Suprapubic skin (tissue), 4 donors: ENCODE measurements around the gene ADGRB3.

Source experiments
- EP300 ChIP-seq: sonication (generic); formaldehyde crosslinking; IDR thresholded peaks from one replicate; pipeline ENCODE4 v1.6.1; 2017; ENCODE audit warnings: antibody characterized with exemption
- POLR2A ChIP-seq, 2 donors: fragments of 450-650 bp; IDR thresholded peaks; one replicate each; pipeline ENCODE4 v1.6.1; 2017; ENCODE audit warnings: antibody characterized with exemption in 2 of 2, mild to moderate bottlenecking in 2 of 2, moderate library complexity in 2 of 2
- POLR2AphosphoS5 ChIP-seq, 3 donors: sonication (generic); formaldehyde crosslinking; IDR thresholded peaks; one replicate each; pipeline ENCODE4 v1.6.1; 2017; ENCODE audit warnings: antibody characterized with exemption in 3 of 3
- TF ChIP-seq, protein P1 (sequence below), 2 donors: fragments of 200-600 bp in 1 of 2; fragments of 450-650 bp in 1 of 2; sonication (generic) in 1 of 2; IDR thresholded peaks; one replicate each; pipeline ENCODE4 v1.5.1; 2016 to 2019; ENCODE audit warnings: antibody characterized with exemption in 2 of 2, mild to moderate bottlenecking in 1 of 2, moderate library complexity in 1 of 2

DNA sequence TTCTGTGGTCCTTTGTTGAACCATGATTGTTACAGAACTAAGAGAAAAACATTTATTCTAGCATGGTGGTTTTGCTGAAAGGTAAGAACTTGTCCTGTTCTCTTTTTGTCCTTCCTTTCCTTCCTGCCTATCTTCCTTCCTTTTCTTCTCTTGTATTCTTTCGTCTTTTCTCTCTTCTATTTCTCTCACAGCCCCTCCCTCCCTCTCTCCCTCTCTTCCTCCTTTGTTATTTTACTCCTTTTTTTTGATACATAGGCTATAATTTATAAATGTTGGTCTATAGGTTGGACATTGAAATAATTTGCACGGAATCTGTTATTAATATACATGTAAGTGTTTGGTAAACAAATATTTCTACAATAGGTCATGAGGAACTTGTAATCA, 18.6 kb downstream of the ADGRB3 start:
- TF ChIP-seq, protein P1, sequence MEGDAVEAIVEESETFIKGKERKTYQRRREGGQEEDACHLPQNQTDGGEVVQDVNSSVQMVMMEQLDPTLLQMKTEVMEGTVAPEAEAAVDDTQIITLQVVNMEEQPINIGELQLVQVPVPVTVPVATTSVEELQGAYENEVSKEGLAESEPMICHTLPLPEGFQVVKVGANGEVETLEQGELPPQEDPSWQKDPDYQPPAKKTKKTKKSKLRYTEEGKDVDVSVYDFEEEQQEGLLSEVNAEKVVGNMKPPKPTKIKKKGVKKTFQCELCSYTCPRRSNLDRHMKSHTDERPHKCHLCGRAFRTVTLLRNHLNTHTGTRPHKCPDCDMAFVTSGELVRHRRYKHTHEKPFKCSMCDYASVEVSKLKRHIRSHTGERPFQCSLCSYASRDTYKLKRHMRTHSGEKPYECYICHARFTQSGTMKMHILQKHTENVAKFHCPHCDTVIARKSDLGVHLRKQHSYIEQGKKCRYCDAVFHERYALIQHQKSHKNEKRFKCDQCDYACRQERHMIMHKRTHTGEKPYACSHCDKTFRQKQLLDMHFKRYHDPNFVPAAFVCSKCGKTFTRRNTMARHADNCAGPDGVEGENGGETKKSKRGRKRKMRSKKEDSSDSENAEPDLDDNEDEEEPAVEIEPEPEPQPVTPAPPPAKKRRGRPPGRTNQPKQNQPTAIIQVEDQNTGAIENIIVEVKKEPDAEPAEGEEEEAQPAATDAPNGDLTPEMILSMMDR (IDR thresholded peaks at IDR 0.05): no peak
- TF ChIP-seq POLR2A (IDR thresholded peaks at IDR 0.05) (no peak), POLR2AphosphoS5 (IDR thresholded peaks at IDR 0.05) (no peak), EP300 (no peak)
